Activated CD4-positive, alpha-beta T cell treated with anti-CD3 and anti-CD28 coated beads, Interleukin-2, amount 50 U/mL, for 4 hours (primary cell): Measurements from ENCODE around the gene LTC4S.
"Not testable (repeated sequence)": the region's sequence is repeated elsewhere in the genome, so short reads cannot be mapped to it uniquely, and the experiment has no call there.

Experiments
- DNase-seq, 2 experiments: peaks; one replicate each; pipeline ENCODE4 v3.0.0-alpha.2; 2020

The LTC4S gene

GRCh38 chr5:179827680-179828079 is 33.9 kb downstream of the LTC4S start:
- peak; percentile 41 to 56 for DNase-seq

- DNase-seq: no peak
Measured at GRCh38 chr5:179828756-179829421, 35.1 kb downstream of the LTC4S start.

- DNase-seq: no peak
Measured at GRCh38 chr5:179829732-179830435, 36.1 kb downstream of the LTC4S start.

- DNase-seq: no peak
Measured at GRCh38 chr5:179830818-179831468, 37.2 kb downstream of the LTC4S start.

- no peak for DNase-seq
Measured at GRCh38 chr5:179832039-179832745, 38.4 kb downstream of the LTC4S start.

- no peak for DNase-seq
Measured at GRCh38 chr5:179833056-179833708, 39.4 kb downstream of the LTC4S start.

GRCh38 chr5:179833709-179834070 is 39.9 kb downstream of the LTC4S start:
- no peak for DNase-seq

GRCh38 chr5:179834120-179834519 is 40.3 kb downstream of the LTC4S start:
- DNase-seq: no peak

- DNase-seq: not testable (repeated sequence)
Measured at GRCh38 chr5:179834871-179835270, 41.1 kb downstream of the LTC4S start.

GRCh38 chr5:179836225-179837019 is 42.6 kb downstream of the LTC4S start:
- peak; percentile 41 to 55 for DNase-seq

- no peak for DNase-seq
Measured at GRCh38 chr5:179837076-179838011, 43.6 kb downstream of the LTC4S start.

GRCh38 chr5:179839328-179840256 is 45.8 kb downstream of the LTC4S start:
- DNase-seq: no peak

GRCh38 chr5:179840321-179840720 is 46.5 kb downstream of the LTC4S start:
- no peak for DNase-seq

GRCh38 chr5:179840766-179841165 is 47.0 kb downstream of the LTC4S start:
- no peak for DNase-seq

- DNase-seq: no peak
Measured at GRCh38 chr5:179841621-179842020, 47.8 kb downstream of the LTC4S start.
